ENCODE data around the gene EHMT2. TPM values are rescaled to one million over a fixed set of nuclear protein-coding genes. Genes with fewer than 3 reads are reported as not detected.
A peak's percentile ranks its signal among the peaks of the same experiment; 100 is the strongest.

The EHMT2 gene
- total and polyA plus RNA-seq, 2 of the 13 experiments (the other 11 are each of a cell fraction or from before 2014, with no cell fraction given), result 55.2 to 69.2 TPM

DNA sequence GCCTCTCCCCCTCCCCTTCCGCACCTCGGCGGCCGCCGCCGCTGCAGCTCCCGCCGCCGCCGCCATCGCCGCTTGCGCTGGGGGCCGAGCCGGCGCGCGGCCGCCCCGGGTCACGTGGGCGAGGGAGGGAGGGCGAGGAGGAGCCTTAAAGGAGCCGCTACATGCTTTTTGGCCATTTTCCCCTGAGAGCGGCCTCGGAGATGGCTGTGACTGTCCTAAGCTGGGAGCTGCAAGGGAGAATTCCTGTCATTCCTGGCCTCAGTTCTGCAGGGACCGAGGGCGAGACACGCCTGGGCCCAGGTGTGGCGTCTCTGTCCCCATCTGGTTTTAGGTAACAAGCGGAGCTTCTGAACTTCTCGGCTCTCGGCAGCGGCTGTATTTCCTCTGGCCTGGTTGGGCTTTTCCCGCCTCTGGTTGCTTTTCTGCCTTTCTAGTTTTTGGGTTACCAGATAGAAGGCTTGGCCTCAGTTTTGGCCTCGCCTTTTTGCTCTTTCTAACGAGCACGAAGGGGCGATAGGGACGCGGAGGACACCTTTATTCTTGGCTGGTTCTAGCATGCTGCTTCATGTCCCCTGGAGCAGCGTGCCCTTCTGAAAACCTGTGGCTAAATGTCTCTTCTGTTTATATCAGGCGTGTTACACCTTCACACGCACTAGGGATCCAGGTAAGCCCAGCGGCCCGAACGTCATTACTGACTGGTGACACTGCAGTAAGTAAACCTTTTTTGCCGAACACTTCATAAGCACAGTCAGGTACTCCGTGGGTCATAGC, at the start of gene EHMT2 (continued):
- TF ChIP-seq ZNF556 (CRISPR knock-in tag; IDR thresholded peaks at IDR 0.05; ENCODE audit: borderline replicate concordance), result no peak
- TF ChIP-seq ZNF138 (CRISPR knock-in tag; IDR thresholded peaks at IDR 0.05; ENCODE audit: low read depth), result peak; percentile 80
- no peak for TF ChIP-seq ZFP62 (CRISPR knock-in tag; IDR thresholded peaks at IDR 0.05)
- TF ChIP-seq ZNF567 (CRISPR knock-in tag; IDR thresholded peaks at IDR 0.05; ENCODE audit: borderline replicate concordance), result no peak
- TF ChIP-seq SSRP1 (CRISPR knock-in tag; IDR thresholded peaks at IDR 0.05), result no peak
- no peak for TF ChIP-seq RARG (CRISPR knock-in tag; IDR thresholded peaks at IDR 0.05; ENCODE audit: low read depth)
- no peak for TF ChIP-seq SOX6 (IDR thresholded peaks at IDR 0.05)
- TF ChIP-seq SOX6 (CRISPR knock-in tag; IDR thresholded peaks at IDR 0.05), result no peak
- no peak for TF ChIP-seq ZNF761 (CRISPR knock-in tag; conservative IDR thresholded peaks at IDR 0.05)
- TF ChIP-seq, protein P1, sequence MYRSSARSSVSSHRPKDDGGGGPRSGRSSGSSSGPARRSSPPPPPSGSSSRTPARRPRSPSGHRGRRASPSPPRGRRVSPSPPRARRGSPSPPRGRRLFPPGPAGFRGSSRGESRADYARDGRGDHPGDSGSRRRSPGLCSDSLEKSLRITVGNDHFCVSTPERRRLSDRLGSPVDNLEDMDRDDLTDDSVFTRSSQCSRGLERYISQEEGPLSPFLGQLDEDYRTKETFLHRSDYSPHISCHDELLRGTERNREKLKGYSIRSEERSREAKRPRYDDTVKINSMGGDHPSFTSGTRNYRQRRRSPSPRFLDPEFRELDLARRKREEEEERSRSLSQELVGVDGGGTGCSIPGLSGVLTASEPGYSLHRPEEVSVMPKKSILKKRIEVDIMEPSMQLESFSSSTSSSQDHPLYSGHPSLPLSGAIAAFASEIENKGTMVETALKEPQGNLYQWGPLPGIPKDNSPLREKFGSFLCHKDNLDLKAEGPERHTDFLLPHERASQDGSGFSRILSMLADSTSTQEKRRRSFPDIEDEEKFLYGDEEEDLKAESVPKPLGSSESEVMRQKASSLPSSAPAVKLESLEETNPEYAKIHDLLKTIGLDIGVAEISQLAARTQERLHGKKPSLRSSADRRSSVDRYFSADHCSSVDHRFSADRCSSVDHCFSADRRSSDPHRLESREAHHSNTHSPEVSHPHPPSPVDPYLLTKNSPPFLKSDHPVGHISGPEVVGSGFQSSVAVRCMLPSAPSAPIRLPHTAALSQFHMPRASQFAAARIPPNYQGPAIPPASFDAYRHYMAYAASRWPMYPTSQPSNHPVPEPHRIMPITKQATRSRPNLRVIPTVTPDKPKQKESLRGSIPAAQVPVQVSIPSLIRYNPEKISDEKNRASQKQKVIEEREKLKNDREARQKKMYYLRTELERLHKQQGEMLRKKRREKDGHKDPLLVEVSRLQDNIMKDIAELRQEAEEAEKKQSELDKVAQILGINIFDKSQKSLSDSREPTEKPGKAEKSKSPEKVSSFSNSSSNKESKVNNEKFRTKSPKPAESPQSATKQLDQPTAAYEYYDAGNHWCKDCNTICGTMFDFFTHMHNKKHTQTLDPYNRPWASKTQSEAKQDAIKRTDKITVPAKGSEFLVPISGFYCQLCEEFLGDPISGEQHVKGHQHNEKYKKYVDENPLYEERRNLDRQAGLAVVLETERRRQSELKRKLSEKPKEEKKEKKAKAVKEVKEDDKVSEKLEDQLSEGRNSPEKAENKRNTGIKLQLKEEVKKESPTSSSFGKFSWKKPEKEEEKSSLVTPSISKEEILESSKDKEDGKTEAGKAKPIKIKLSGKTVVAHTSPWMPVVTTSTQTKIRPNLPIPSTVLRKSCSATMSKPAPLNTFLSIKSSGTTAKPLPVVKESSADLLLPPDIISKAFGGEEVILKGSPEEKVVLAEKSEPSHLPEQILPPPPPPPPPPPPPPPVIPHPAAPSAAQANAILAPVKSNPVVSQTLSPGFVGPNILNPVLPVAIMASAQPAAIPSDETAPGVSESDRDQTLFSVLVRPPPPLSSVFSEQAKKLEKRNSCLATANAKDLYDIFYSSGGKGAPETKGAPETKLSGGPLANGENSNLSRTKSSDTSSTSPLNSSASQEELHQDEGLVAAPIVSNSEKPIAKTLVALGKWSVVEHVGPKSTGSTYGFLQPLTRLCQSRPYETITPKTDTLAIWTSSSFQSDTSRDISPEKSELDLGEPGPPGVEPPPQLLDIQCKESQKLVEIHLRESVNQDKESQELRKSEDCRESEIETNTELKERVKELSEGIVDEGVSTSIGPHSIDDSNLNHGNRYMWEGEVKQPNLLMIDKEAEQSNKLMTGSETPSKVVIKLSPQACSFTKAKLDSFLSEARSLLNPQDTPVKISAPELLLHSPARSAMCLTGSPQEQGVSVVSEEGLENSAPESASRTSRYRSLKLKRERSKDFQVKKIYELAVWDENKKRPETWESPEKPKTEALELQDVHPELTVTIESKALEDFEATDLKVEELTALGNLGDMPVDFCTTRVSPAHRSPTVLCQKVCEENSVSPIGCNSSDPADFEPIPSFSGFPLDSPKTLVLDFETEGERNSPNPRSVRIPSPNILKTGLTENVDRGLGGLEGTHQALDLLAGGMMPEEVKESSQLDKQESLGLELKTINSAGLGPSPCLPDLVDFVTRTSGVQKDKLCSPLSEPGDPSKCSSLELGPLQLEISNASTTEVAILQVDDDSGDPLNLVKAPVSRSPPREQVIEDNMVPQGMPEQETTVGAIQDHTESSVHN (CRISPR knock-in tag; IDR thresholded peaks at IDR 0.05), result no peak
- no peak; the same call in 1 of the 2 replicates for TF ChIP-seq NR2F2 (IDR thresholded peaks at IDR 0.05; ENCODE audit: borderline replicate concordance, low read depth)
- TF ChIP-seq TOE1 (CRISPR knock-in tag; IDR thresholded peaks at IDR 0.05), result no peak
- TF ChIP-seq ZNF605 (CRISPR knock-in tag; IDR thresholded peaks at IDR 0.05), result peak; percentile 84
- no peak for TF ChIP-seq ZNF629 (CRISPR knock-in tag; conservative IDR thresholded peaks at IDR 0.05)
- no peak; the same call in 1 of the 2 replicates for TF ChIP-seq ZBTB7B (CRISPR knock-in tag; IDR thresholded peaks at IDR 0.05)
- TF ChIP-seq JDP2 (CRISPR knock-in tag; IDR thresholded peaks at IDR 0.05; ENCODE audit: borderline replicate concordance), result no peak
- TF ChIP-seq EHMT2 (IDR thresholded peaks at IDR 0.05; ENCODE audit: borderline replicate concordance, low read depth, low read length), result no peak
- TF ChIP-seq SRF (IDR thresholded peaks at IDR 0.05; ENCODE audit: low read depth, low read length), result no peak
- TF ChIP-seq, protein P2, sequence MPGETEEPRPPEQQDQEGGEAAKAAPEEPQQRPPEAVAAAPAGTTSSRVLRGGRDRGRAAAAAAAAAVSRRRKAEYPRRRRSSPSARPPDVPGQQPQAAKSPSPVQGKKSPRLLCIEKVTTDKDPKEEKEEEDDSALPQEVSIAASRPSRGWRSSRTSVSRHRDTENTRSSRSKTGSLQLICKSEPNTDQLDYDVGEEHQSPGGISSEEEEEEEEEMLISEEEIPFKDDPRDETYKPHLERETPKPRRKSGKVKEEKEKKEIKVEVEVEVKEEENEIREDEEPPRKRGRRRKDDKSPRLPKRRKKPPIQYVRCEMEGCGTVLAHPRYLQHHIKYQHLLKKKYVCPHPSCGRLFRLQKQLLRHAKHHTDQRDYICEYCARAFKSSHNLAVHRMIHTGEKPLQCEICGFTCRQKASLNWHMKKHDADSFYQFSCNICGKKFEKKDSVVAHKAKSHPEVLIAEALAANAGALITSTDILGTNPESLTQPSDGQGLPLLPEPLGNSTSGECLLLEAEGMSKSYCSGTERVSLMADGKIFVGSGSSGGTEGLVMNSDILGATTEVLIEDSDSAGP (CRISPR knock-in tag; IDR thresholded peaks at IDR 0.05; ENCODE audit: borderline replicate concordance), result peak; percentile 99
- TF ChIP-seq SMAD3 (CRISPR knock-in tag; IDR thresholded peaks at IDR 0.05), result no peak

All from HepG2 (cell line).